Psoas muscle (tissue), 8 donors: ENCODE results near the gene GABBR2. TPM values are rescaled to one million over a fixed set of nuclear protein-coding genes. Genes with fewer than 3 reads are reported as not detected.

Experiments used
- ATAC-seq, 4 donors: fragments of 200-7000 bp; cut with Tn5 transposase; one replicate each; pipeline ENCODE4 v1.9.1; 2020; ENCODE audit warnings: moderate library complexity in 3 of 4, mild to moderate bottlenecking in 2 of 4
- DNase-seq, 2 donors: peaks; one replicate each; pipeline ENCODE4 v3.0.0-alpha.2; 2020
- H3K27ac ChIP-seq: fragments of 200-600 bp; one replicate; pipeline ENCODE4 v1.8.0; 2022
- H3K27me3 ChIP-seq, 3 donors: fragments of 200-600 bp in 1 of 3; one replicate each; pipeline versions ENCODE4 v1.6.1 to v1.8.0; 2013 to 2022; ENCODE audit warnings: low read length in 2 of 3, mild to moderate bottlenecking in 2 of 3, moderate library complexity in 1 of 3; ENCODE audit not compliant: insufficient read depth in 3 of 3
- H3K36me3 ChIP-seq, 2 donors: fragments of 200-600 bp in 1 of 2; one replicate each; pipeline versions ENCODE4 v1.6.1 to v1.8.0; 2013 to 2022; ENCODE audit warnings: low read depth in 1 of 2, mild to moderate bottlenecking in 1 of 2, moderate library complexity in 1 of 2; ENCODE audit not compliant: insufficient read depth in 1 of 2
- H3K4me1 ChIP-seq: fragments of 200-600 bp; one replicate; pipeline ENCODE4 v1.8.0; 2022
- H3K4me3 ChIP-seq: fragments of 200-600 bp; one replicate; pipeline ENCODE4 v1.8.0; 2022; ENCODE audit warnings: mild to moderate bottlenecking
- H3K9me3 ChIP-seq: fragments of 200-600 bp; one replicate; pipeline ENCODE4 v1.8.0; 2022
- WGBS, 3 donors: extraction: QIAGEN DNeasy Blood & Tissue Kit; methylation state at CpG; one replicate each; pipeline versions ENCODE4 v1.1.6 to v1.1.7; 2013; 5-methylcytosine and 5-hydroxymethylcytosine counted together
- intact Hi-C, 2 donors: fragments of 100-400 bp; cut with DNase I; formaldehyde crosslinking; loops; one replicate each; pipeline versions ENCODE4 v1.11.0 to v1.14.2; 2022
- polyA plus RNA-seq, 3 donors: library from polyadenylated mRNA; stranded (reverse); fragments of 200-250 nt; gene quantifications; one replicate each; pipeline ENCODE4 v1.2.3, GENCODE V29; 2013
- total RNA-seq, 4 donors: library from RNA; stranded (reverse); fragmentation: NEBNext Ultra II Directional in 2 of 4; extraction: Animal tissue kit (Norgen Biotek cat#: 25700) in 2 of 4; gene quantifications; one replicate each; pipeline versions ENCODE4 v1.2.1 to v1.2.4, GENCODE V29; 2021 to 2023
- TF ChIP-seq, protein P1 (sequence below): fragments of 200-600 bp; IDR thresholded peaks from one replicate; pipeline ENCODE4 v1.8.0; 2022; ENCODE audit warnings: antibody characterized with exemption
- donor health status: healthy with polysubstance abuse.
- donor health status: DM: no; HTN: no; CAD: no; lungs with moderate emphysema.
- donor health status: Bipolar disorder and iron deficiency.
- donor health status: healthy.
- donor health status: DM: yes; HTN: yes; CAD: no.
- donor health status: DM: no; HTN: no; CAD: no.
- donor health status: DM: no; HTN: no; CAD: no.
- donor health status: DM: yes; HTN: yes; CAD: no.

Gene GABBR2
- total and polyA plus RNA-seq, 7 donors = 0.08 to 0.66 (median 0.38) TPM

DNA sequence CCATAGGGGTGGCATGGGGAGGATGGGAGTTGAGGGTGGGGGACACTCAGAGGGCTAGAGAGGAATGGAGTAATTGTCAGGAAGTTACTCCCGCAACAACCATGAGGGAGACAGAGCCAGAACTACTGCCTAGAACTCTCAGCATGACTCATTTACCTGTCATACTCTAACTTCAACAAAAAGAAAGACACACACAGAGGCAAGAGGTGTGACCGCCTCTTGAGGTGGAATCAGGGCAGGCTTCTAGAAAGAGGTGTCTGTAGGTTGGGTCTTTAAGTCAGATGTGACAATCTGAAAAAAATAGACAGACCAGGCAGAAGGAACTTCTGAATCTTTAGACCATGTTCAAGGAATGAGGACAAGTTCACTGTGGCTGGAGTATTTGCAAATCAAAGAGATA, 73.4 kb downstream of the GABBR2 start:
- H3K9me3 ChIP-seq = no peaks in the 10 kb centered on the region
- no peak overlapping the region for H3K27ac ChIP-seq
- DNase-seq = no peak
- no peaks in the 10 kb centered on the region for H3K36me3 ChIP-seq
- no peak overlapping the region for H3K4me3 ChIP-seq
- TF ChIP-seq, protein P1, sequence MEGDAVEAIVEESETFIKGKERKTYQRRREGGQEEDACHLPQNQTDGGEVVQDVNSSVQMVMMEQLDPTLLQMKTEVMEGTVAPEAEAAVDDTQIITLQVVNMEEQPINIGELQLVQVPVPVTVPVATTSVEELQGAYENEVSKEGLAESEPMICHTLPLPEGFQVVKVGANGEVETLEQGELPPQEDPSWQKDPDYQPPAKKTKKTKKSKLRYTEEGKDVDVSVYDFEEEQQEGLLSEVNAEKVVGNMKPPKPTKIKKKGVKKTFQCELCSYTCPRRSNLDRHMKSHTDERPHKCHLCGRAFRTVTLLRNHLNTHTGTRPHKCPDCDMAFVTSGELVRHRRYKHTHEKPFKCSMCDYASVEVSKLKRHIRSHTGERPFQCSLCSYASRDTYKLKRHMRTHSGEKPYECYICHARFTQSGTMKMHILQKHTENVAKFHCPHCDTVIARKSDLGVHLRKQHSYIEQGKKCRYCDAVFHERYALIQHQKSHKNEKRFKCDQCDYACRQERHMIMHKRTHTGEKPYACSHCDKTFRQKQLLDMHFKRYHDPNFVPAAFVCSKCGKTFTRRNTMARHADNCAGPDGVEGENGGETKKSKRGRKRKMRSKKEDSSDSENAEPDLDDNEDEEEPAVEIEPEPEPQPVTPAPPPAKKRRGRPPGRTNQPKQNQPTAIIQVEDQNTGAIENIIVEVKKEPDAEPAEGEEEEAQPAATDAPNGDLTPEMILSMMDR = no peak
- WGBS, 3 donors = 93 to 95% (median 94%) methylated on average over 2 of the region's 2 CpGs
- ATAC-seq = no peak
- H3K4me1 ChIP-seq = no peaks in the 10 kb centered on the region
- intact Hi-C loops = no loop called here
- H3K27me3 ChIP-seq = peaks cover 0 to 3% (median 0%) of the 10 kb centered on the region in 3 donors

DNA sequence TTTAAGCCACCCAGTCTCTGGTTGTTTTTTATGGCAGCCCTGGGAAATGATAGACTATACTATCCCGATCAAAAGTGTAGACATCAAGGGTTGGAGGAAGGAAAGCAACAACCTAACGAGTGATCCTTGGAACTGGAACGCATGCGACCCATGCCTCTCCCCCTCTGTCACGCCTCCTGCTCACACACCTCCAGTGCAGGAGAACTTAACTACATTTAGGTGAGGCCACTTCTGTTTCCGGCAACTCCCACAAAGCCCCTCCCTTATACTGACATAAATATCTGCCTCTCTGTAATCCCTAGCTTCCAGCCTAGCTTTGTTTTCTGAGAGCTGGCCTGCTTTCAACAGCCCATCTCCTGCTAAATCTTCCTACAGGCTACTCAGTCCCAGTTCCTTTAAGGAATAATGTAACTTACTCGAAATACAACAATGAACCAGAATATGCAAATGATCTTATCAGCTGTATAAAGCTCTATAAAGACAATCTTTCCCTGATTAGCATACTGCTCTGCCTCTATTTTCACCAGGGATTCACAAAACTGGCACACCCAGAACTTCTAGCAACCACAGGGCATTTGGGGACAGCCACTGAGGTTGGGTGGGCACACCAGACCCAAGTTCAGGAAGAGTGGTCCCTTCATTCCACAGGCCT, 73.9 kb downstream of the GABBR2 start:
- TF ChIP-seq, protein P1 = no peak
- Histone ChIP-seq H3K27ac (no peak overlapping the region), H3K4me3 (no peak overlapping the region), H3K27me3 (peaks cover 0 to under 1% (median 0%) of the 10 kb centered on the region in 3 donors), H3K4me1 (no peaks in the 10 kb centered on the region), H3K36me3 (no peaks in the 10 kb centered on the region), H3K9me3 (no peaks in the 10 kb centered on the region)
- WGBS, 3 donors = 68 to 71% (median 69%) methylated on average over 7 of the region's 7 CpGs
- DNase-seq (no peak), ATAC-seq (no peak)
- intact Hi-C loops = no loop called here

DNA sequence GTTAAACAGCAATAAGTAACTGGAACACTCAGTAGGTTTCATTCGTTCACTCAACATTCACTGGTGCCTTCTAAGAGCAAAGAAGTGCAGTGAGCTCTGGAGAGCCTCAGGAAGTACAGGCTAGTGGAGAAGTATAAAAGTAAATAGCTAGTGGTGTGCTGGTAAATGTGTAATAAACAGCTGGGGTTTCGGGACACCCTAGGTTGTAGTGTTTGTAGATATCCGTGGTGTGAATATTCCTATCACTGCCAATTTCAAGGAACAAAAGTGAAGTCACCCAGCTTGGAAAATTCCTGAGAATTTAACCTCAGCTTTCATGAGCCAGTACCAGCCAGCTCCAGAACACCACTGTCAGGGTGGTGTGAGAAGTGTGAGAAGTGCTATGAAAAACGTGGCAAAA, 75.9 kb downstream of the GABBR2 start:
- ATAC-seq = no peak
- Histone ChIP-seq H3K27ac (no peak overlapping the region), H3K4me3 (no peak overlapping the region), H3K36me3 (no peaks in the 10 kb centered on the region), H3K27me3 (no peaks in the 10 kb centered on the region), H3K4me1 (no peaks in the 10 kb centered on the region), H3K9me3 (no peaks in the 10 kb centered on the region)
- intact Hi-C loops = no loop called here
- WGBS, 3 donors = 55 to 67% (median 60%) methylated on average over 4 of the region's 4 CpGs
- no peak for DNase-seq
- TF ChIP-seq, protein P1 = no peak

DNA sequence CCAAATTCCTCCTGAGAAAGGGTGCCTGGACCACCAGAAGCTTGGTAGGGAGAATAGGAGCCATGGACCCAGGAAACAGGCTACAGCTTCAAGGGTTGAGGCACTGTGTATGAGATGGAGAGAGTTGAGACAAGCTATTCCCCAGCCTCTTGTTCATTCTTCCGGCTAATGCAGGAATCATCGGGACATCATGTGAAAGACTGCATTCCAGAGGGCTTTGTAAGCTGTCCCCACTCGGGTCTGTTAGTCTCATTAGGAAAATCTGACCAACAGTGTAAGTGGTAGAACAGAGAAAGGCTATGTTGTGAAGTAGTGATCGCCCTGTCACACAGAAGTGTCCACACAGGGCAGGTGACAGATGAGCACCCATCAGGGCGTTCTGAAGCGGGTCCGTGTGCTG, 81.4 kb downstream of the GABBR2 start:
- no peak overlapping the region for H3K27ac ChIP-seq
- no peak overlapping the region for H3K4me3 ChIP-seq
- WGBS, 3 donors = 65 to 69% (median 68%) methylated on average over 7 of the region's 7 CpGs
- no peak for DNase-seq
- H3K27me3 ChIP-seq = peaks cover 0 to 16% (median 2%) of the 10 kb centered on the region in 3 donors
- no peak for ATAC-seq
- TF ChIP-seq, protein P1 = no peak
- intact Hi-C loops = no loop called here
- no peaks in the 10 kb centered on the region for H3K4me1 ChIP-seq
- H3K9me3 ChIP-seq = no peaks in the 10 kb centered on the region
- no peaks in the 10 kb centered on the region for H3K36me3 ChIP-seq

DNA sequence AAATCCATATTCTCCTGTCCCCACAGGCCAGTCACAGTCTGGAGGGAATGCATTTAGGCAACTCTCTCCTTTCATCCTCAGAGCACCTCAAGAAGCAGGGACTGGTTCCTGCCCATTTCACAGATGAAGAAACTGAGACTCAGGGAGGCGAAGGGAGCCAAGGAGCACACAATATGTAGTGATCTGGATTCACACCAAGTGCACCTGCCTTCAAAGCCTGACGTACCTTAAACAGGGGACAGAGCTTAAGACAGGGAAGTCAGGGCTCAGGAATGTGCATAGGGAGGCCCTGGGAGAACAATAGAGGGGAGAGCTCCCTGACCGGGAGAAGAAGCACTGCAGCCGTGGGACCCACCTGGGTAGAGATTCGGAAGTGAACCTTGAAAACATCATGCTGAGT, 83.0 kb downstream of the GABBR2 start:
- Histone ChIP-seq H3K27me3 (peaks cover 0 to 16% (median 2%) of the 10 kb centered on the region in 3 donors), H3K4me1 (no peaks in the 10 kb centered on the region), H3K36me3 (no peaks in the 10 kb centered on the region), H3K9me3 (no peaks in the 10 kb centered on the region), H3K4me3 (no peak overlapping the region), H3K27ac (no peak overlapping the region)
- DNase-seq = no peak
- 64 to 67% (median 67%) methylated on average over 5 of the region's 5 CpGs for WGBS, 3 donors
- TF ChIP-seq, protein P1 = no peak
- intact Hi-C loops = no loop called here
- ATAC-seq = no peak
